ENCODE data around the gene RNF114.

GRCh38 chr20:49987015-49987867 lies 51.0 kb downstream of the RNF114 start:
- TF ChIP-seq, protein P1, sequence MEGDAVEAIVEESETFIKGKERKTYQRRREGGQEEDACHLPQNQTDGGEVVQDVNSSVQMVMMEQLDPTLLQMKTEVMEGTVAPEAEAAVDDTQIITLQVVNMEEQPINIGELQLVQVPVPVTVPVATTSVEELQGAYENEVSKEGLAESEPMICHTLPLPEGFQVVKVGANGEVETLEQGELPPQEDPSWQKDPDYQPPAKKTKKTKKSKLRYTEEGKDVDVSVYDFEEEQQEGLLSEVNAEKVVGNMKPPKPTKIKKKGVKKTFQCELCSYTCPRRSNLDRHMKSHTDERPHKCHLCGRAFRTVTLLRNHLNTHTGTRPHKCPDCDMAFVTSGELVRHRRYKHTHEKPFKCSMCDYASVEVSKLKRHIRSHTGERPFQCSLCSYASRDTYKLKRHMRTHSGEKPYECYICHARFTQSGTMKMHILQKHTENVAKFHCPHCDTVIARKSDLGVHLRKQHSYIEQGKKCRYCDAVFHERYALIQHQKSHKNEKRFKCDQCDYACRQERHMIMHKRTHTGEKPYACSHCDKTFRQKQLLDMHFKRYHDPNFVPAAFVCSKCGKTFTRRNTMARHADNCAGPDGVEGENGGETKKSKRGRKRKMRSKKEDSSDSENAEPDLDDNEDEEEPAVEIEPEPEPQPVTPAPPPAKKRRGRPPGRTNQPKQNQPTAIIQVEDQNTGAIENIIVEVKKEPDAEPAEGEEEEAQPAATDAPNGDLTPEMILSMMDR (conservative IDR thresholded peaks at IDR 0.05 in 1 of 2, IDR thresholded peaks at IDR 0.05 in 1 of 2; ENCODE audit: extremely low read depth in 1 of 2, insufficient read depth in 1 of 2, low read depth in 1 of 2, low read length in 2 of 2): no peak
- TF ChIP-seq EZH2 (IDR thresholded peaks at IDR 0.05; ENCODE audit: borderline replicate concordance, low read length): no peak

Data from mammary epithelial cell (primary cell).